Mesothelial cell of epicardium (in vitro differentiated cells): Measurements from ENCODE around the gene BRS3. TPM values are rescaled to one million over a fixed set of nuclear protein-coding genes. Genes with fewer than 3 reads are reported as not detected.

Source experiments
- DNase-seq, 2 experiments: peaks; one replicate each; pipeline ENCODE4 v3.0.0; 2021; ENCODE audit warnings: low spot score in 2 of 2; ENCODE audit not compliant: unreplicated experiment in 2 of 2
- H3K27ac Mint-ChIP-seq: 2 replicates; pipeline ENCODE4 v1.8.0; 2021; ENCODE audit warnings: mixed read lengths
- H3K27me3 Mint-ChIP-seq: 2 replicates; pipeline ENCODE4 v1.8.0; 2021; ENCODE audit warnings: low read depth, mixed read lengths
- H3K36me3 Mint-ChIP-seq: 2 replicates; pipeline ENCODE4 v1.8.0; 2021; ENCODE audit warnings: mixed read lengths
- H3K4me1 Mint-ChIP-seq: 2 replicates; pipeline ENCODE4 v1.8.0; 2021; ENCODE audit warnings: mixed read lengths
- H3K4me3 Mint-ChIP-seq: 2 replicates; pipeline ENCODE4 v1.8.0; 2021; ENCODE audit warnings: mild to moderate bottlenecking, moderate library complexity, mixed read lengths
- H3K9me3 Mint-ChIP-seq: 2 replicates; pipeline ENCODE4 v1.8.0; 2021; ENCODE audit warnings: mixed read lengths
- total RNA-seq: library from RNA; stranded (reverse); gene quantifications from 3 replicates; pipeline ENCODE4 v1.2.1, GENCODE V29; 2021
- TF ChIP-seq, protein P1 (sequence below): fragments of 200-600 bp; sonication (generic); IDR thresholded peaks from one replicate; pipeline ENCODE4 v1.5.0; 2021; ENCODE audit warnings: antibody characterized with exemption; ENCODE audit not compliant: unreplicated experiment

BRS3 gene
- total RNA-seq, 1 donor from 2014 or later: not detected

DNA sequence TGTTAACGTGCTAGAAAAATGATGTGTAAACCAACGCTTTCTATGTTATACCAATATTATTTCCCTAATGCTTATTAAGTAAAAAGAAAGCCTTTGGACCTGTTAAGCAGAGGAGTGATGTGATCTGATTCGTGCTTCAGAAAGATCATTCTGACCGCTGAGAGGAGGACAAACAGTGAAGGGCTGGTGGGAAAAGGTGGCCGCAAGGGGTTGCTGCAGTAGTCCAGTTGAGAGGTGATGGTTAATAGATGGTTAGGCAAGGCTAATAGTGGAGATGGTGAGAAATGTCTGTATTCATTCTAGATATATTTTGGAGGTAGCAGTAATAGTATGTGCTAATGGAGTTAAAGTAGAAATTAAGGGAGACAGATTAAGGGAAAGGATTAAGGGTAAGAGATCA, 31.3 kb downstream of the BRS3 start:
- TF ChIP-seq, protein P1, sequence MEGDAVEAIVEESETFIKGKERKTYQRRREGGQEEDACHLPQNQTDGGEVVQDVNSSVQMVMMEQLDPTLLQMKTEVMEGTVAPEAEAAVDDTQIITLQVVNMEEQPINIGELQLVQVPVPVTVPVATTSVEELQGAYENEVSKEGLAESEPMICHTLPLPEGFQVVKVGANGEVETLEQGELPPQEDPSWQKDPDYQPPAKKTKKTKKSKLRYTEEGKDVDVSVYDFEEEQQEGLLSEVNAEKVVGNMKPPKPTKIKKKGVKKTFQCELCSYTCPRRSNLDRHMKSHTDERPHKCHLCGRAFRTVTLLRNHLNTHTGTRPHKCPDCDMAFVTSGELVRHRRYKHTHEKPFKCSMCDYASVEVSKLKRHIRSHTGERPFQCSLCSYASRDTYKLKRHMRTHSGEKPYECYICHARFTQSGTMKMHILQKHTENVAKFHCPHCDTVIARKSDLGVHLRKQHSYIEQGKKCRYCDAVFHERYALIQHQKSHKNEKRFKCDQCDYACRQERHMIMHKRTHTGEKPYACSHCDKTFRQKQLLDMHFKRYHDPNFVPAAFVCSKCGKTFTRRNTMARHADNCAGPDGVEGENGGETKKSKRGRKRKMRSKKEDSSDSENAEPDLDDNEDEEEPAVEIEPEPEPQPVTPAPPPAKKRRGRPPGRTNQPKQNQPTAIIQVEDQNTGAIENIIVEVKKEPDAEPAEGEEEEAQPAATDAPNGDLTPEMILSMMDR: no peak
- no peak overlapping the region for H3K4me3 Mint-ChIP-seq
- H3K4me1 Mint-ChIP-seq: no peaks in the 10 kb centered on the region
- no peak for DNase-seq
- peaks cover 17% of the 10 kb centered on the region for H3K9me3 Mint-ChIP-seq
- no peaks in the 10 kb centered on the region for H3K27me3 Mint-ChIP-seq
- H3K36me3 Mint-ChIP-seq: no peaks in the 10 kb centered on the region
- H3K27ac Mint-ChIP-seq: no peak overlapping the region

- Mint-ChIP-seq H3K27me3 (no peaks in the 10 kb centered on the region), H3K27ac (no peak overlapping the region), H3K4me1 (no peaks in the 10 kb centered on the region), H3K9me3 (peaks cover 20% of the 10 kb centered on the region), H3K4me3 (no peak overlapping the region), H3K36me3 (no peaks in the 10 kb centered on the region)
- TF ChIP-seq, protein P1: no peak
- DNase-seq: no peak
Observed at GRCh38 chrX:136523770-136524169, 36.0 kb downstream of the BRS3 start.

DNA sequence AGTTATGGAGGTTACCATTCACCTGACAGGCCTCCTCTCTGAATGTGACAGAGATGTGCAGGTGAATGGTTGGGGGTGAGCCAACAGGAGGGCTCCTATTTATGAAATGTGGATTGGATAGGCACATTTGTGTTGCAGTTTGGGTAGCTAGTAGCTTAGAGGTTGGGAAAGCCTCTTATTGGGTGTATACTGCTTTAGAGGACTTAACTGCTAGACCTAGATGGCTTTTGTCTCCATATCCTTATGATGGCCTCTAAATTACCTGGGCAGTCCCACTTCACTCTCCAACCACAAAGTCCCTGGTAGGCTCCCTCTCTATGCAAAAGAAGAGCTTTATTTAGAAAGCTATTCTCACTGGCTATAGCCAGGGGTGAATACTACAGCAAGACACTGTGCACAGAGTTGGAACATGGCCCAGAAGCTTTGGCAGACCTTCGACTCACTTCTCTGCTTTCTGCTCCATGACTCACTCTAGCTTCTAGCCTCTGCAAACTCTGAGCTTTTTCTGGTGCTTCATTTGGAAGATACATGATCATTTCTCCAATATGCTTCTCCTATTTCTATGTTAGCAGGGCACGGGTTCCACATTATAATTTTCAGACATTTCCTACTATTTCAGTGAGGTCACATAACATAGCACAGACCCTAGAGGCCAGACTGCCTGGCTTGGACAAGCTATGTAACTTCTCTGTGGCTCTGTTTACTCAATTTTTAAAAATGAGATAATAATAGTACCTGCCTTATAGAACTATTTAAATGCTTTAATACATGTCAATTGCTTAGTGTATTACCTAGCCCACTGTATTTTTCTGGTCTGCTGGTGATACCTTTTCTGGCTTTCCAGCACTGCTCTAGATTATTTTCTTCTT, 38.2 kb downstream of the BRS3 start:
- no peaks in the 10 kb centered on the region for H3K27me3 Mint-ChIP-seq
- DNase-seq: no peak
- H3K36me3 Mint-ChIP-seq: no peaks in the 10 kb centered on the region
- TF ChIP-seq, protein P1: no peak
- no peak overlapping the region for H3K27ac Mint-ChIP-seq
- H3K4me3 Mint-ChIP-seq: no peak overlapping the region
- no peaks in the 10 kb centered on the region for H3K4me1 Mint-ChIP-seq
- H3K9me3 Mint-ChIP-seq: peaks cover 34% of the 10 kb centered on the region

DNA sequence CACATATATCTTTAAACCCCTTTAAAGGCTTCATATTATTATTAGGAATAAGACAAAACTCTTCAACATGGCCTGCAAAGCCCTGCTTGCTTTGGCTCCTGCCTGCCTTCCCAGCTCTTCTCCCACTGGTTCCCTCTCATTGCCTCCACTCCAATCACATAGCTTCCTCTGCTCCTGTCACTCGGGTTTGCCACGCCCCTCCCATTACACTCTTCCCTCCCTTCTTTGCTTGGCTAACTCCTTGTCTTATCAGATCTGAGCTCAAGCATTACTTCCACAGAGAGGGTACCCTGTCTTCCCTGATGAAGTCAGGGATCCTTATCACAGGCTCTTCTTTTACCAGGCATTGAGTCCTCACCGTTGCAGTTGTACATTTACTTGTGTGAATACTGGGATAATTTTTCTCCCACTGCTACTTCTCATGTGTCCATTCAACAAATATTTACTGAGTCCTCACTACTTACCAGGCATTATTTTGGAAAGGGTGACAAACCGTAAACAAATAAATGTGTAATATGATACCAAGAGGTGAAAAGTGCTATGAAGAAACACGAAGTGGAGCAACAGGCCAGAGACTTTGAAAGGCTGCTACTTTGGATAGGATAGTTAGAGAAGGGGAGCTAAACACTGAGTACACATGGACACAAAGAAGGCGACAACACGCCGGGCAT, 41.0 kb downstream of the BRS3 start:
- H3K27ac Mint-ChIP-seq: no peak overlapping the region

GRCh38 chrX:136529795-136530194, 42.0 kb downstream of the BRS3 start:
- H3K4me1 Mint-ChIP-seq: peaks cover 20% of the 10 kb centered on the region
- TF ChIP-seq, protein P1: no peak
- no peaks in the 10 kb centered on the region for H3K36me3 Mint-ChIP-seq
- no peak for DNase-seq
- no peak overlapping the region for H3K27ac Mint-ChIP-seq
- no peak overlapping the region for H3K4me3 Mint-ChIP-seq
- peaks cover 37% of the 10 kb centered on the region for H3K9me3 Mint-ChIP-seq
- H3K27me3 Mint-ChIP-seq: no peaks in the 10 kb centered on the region

More for the DNA sequence above, 41.0 kb downstream of the BRS3 start:
- Mint-ChIP-seq H3K36me3 (no peaks in the 10 kb centered on the region), H3K9me3 (peaks cover 41% of the 10 kb centered on the region), H3K27me3 (no peaks in the 10 kb centered on the region), H3K4me1 (peaks cover 20% of the 10 kb centered on the region), H3K4me3 (no peak overlapping the region)
- TF ChIP-seq, protein P1: no peak
- no peak for DNase-seq
